K562 (cell line): ENCODE measurements around the gene ZBTB16. TPM values are rescaled to one million over a fixed set of nuclear protein-coding genes. Genes with fewer than 3 reads are reported as not detected.

Experiments used
- CBFB ChIP-seq: sonication (generic); formaldehyde crosslinking; IDR thresholded peaks from 2 replicates; pipeline ENCODE4 v1.4.0; 2020; ENCODE audit warnings: mild to moderate bottlenecking, missing genetic modification reagents
- CC2D1A ChIP-seq: fragments of 450-650 bp; IDR thresholded peaks from 2 replicates; pipeline ENCODE4 v1.6.1; 2017; ENCODE audit warnings: mild to moderate bottlenecking
- CREB1 ChIP-seq, 2 experiments: sonication (generic) in 1 of 2; formaldehyde crosslinking in 1 of 2; IDR thresholded peaks; 2 replicates each; pipeline versions ENCODE4 v1.6.1 to v1.8.0; 2012 to 2022; ENCODE audit warnings: inconsistent platforms in 1 of 2, mild to moderate bottlenecking in 1 of 2, missing genetic modification reagents in 1 of 2, moderate library complexity in 1 of 2
- FUS ChIP-seq: fragments of 200-400 bp; formaldehyde crosslinking; optimal IDR thresholded peaks from 2 replicates; pipeline ENCODE3; 2017; ENCODE audit warnings: low read depth, low read length
- MYNN ChIP-seq, 2 experiments: sonication (generic); formaldehyde crosslinking in 1 of 2; IDR thresholded peaks; 2 replicates each; pipeline versions ENCODE4 v1.5.0 to v1.6.1; 2016 to 2020; ENCODE audit warnings: antibody characterized with exemption in 1 of 2, missing genetic modification reagents in 1 of 2
- STAG1 ChIP-seq: sonication (generic); formaldehyde crosslinking; IDR thresholded peaks from 2 replicates; pipeline ENCODE4 v1.5.0; 2020; ENCODE audit warnings: missing genetic modification reagents, borderline replicate concordance
- TEAD1 ChIP-seq, 2 experiments: fragments of 450-650 bp in 1 of 2; sonication (generic) in 1 of 2; formaldehyde crosslinking; IDR thresholded peaks; 2 replicates each; pipeline versions ENCODE4 v1.4.0 to v1.8.0; 2020 to 2022; ENCODE audit warnings: mild to moderate bottlenecking in 2 of 2, missing genetic modification reagents in 1 of 2
- polyA plus RNA-seq, 8 experiments: library from polyadenylated mRNA; depleted of rRNA in 4 of 8; stranded (reverse) in 5 of 8; unstranded in 3 of 8; fragments of >200 nt; fragmentation: Nextera tagmentation in 2 of 8; fragmentation: Illumina TruSeq in 1 of 8; extraction: Ambion mirVana in 2 of 8; extraction: Trizol in 1 of 8; gene quantifications; 2 replicates each; pipeline versions ENCODE4 v1.2.1 to v1.2.3, GENCODE V29; 2011 to 2014; ENCODE audit warnings: inconsistent platforms in 1 of 8, missing spikeins in 1 of 8
- total RNA-seq, 7 experiments: library from RNA; depleted of rRNA in 6 of 7; stranded (reverse); fragments of >200 nt in 6 of 7; fragmentation: Illumina TruSeq in 2 of 7; extraction: Trizol in 2 of 7; gene quantifications; 2 replicates each; pipeline versions ENCODE4 v1.2.1 to v1.2.3, GENCODE V29; 2011 to 2021; ENCODE audit warnings: low replicate concordance in 1 of 7
- TF ChIP-seq, protein P1 (sequence below): fragments of 250-450 bp; sonication (Bioruptor Pico); IDR thresholded peaks from 2 replicates; pipeline ENCODE4 v1.5.0; 2021; ENCODE audit warnings: mild to moderate bottlenecking, borderline replicate concordance
- TF ChIP-seq, protein P2 (sequence below), 2 experiments: fragments of 450-650 bp; formaldehyde crosslinking in 1 of 2; IDR thresholded peaks; 2 replicates each; pipeline versions ENCODE4 v1.4.0 to v1.6.1; 2014 to 2020; ENCODE audit warnings: mild to moderate bottlenecking in 2 of 2, borderline replicate concordance in 1 of 2, low read depth in 1 of 2
- TF ChIP-seq, protein P3 (sequence below): fragments of 450-650 bp; formaldehyde crosslinking; IDR thresholded peaks from 2 replicates; pipeline ENCODE4 v1.4.0; 2020; ENCODE audit warnings: mild to moderate bottlenecking, moderate library complexity
- TF ChIP-seq, protein P4 (sequence below): fragments of 250-450 bp; sonication (Bioruptor Pico); IDR thresholded peaks from 2 replicates; pipeline ENCODE4 v1.9.0; 2021; ENCODE audit warnings: mild to moderate bottlenecking
- TF ChIP-seq, protein P5 (sequence below): IDR thresholded peaks from 2 replicates; pipeline ENCODE4 v1.6.1; 2016; ENCODE audit warnings: missing genetic modification characterization, missing compliant biosample characterization

The ZBTB16 gene
- total and polyA plus RNA-seq, 9 of the 15 experiments (the other 6 are each of a cell fraction or from before 2014, with no cell fraction given), result 0.06 to 0.40 (median 0.24) TPM; not detected in 4

DNA sequence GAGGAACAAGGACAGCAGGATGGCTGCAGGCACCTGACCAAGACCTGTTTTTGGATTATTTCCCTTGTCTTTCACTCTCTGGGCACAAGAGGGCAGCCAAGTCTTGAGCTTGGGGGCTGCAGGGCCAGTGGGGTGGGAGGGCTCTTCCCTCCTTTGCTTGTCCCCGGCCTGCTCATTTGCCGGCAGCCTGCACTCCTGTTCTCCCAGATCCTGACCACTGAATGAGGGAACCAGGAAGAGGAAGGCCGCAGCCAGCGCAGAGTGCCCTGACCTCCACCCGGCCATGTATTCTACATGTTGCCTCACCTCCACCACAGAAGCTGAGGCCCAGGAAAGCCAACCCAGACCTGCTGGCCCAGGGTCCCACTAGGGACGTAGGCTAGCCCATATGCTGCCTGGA is 221.2 kb downstream of the ZBTB16 start (continued):
- TF ChIP-seq, protein P1, sequence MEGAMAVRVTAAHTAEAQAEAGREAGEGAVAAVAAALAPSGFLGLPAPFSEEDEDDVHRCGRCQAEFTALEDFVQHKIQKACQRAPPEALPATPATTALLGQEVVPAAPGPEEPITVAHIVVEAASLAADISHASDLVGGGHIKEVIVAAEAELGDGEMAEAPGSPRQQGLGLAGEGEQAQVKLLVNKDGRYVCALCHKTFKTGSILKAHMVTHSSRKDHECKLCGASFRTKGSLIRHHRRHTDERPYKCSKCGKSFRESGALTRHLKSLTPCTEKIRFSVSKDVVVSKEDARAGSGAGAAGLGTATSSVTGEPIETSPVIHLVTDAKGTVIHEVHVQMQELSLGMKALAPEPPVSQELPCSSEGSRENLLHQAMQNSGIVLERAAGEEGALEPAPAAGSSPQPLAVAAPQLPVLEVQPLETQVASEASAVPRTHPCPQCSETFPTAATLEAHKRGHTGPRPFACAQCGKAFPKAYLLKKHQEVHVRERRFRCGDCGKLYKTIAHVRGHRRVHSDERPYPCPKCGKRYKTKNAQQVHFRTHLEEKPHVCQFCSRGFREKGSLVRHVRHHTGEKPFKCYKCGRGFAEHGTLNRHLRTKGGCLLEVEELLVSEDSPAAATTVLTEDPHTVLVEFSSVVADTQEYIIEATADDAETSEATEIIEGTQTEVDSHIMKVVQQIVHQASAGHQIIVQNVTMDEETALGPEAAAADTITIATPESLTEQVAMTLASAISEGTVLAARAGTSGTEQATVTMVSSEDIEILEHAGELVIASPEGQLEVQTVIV, result no peak
- TF ChIP-seq, protein P2, sequence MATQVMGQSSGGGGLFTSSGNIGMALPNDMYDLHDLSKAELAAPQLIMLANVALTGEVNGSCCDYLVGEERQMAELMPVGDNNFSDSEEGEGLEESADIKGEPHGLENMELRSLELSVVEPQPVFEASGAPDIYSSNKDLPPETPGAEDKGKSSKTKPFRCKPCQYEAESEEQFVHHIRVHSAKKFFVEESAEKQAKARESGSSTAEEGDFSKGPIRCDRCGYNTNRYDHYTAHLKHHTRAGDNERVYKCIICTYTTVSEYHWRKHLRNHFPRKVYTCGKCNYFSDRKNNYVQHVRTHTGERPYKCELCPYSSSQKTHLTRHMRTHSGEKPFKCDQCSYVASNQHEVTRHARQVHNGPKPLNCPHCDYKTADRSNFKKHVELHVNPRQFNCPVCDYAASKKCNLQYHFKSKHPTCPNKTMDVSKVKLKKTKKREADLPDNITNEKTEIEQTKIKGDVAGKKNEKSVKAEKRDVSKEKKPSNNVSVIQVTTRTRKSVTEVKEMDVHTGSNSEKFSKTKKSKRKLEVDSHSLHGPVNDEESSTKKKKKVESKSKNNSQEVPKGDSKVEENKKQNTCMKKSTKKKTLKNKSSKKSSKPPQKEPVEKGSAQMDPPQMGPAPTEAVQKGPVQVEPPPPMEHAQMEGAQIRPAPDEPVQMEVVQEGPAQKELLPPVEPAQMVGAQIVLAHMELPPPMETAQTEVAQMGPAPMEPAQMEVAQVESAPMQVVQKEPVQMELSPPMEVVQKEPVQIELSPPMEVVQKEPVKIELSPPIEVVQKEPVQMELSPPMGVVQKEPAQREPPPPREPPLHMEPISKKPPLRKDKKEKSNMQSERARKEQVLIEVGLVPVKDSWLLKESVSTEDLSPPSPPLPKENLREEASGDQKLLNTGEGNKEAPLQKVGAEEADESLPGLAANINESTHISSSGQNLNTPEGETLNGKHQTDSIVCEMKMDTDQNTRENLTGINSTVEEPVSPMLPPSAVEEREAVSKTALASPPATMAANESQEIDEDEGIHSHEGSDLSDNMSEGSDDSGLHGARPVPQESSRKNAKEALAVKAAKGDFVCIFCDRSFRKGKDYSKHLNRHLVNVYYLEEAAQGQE (IDR thresholded peaks at IDR 0.05; ENCODE audit: borderline replicate concordance), result peak; percentile 78
- TF ChIP-seq, protein P2 (CRISPR knock-in tag; IDR thresholded peaks at IDR 0.05; ENCODE audit: low read depth), result no peak
- TF ChIP-seq FUS (no peak), CBFB (CRISPR knock-in tag) (no peak), STAG1 (CRISPR knock-in tag) (peak; percentile 77; the same call in 1 of the 2 replicates), MYNN (IDR thresholded peaks at IDR 0.05) (no peak), MYNN (CRISPR knock-in tag; IDR thresholded peaks at IDR 0.05) (no peak), CC2D1A (0 out of 2 replicates have a peak, but pooled peaks have one; percentile 39), TEAD1 (CRISPR knock-in tag; IDR thresholded peaks at IDR 0.05) (no peak), CREB1 (IDR thresholded peaks at IDR 0.05) (no peak), CREB1 (CRISPR knock-in tag; IDR thresholded peaks at IDR 0.05) (no peak)
- TF ChIP-seq, protein P3, sequence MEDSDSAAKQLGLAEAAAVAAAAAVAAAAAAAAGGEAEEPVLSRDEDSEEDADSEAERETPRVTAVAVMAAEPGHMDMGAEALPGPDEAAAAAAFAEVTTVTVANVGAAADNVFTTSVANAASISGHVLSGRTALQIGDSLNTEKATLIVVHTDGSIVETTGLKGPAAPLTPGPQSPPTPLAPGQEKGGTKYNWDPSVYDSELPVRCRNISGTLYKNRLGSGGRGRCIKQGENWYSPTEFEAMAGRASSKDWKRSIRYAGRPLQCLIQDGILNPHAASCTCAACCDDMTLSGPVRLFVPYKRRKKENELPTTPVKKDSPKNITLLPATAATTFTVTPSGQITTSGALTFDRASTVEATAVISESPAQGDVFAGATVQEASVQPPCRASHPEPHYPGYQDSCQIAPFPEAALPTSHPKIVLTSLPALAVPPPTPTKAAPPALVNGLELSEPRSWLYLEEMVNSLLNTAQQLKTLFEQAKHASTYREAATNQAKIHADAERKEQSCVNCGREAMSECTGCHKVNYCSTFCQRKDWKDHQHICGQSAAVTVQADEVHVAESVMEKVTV, result peak; percentile 81
- TF ChIP-seq, protein P4, sequence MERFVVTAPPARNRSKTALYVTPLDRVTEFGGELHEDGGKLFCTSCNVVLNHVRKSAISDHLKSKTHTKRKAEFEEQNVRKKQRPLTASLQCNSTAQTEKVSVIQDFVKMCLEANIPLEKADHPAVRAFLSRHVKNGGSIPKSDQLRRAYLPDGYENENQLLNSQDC (CRISPR knock-in tag), result no peak
- TF ChIP-seq, protein P5, sequence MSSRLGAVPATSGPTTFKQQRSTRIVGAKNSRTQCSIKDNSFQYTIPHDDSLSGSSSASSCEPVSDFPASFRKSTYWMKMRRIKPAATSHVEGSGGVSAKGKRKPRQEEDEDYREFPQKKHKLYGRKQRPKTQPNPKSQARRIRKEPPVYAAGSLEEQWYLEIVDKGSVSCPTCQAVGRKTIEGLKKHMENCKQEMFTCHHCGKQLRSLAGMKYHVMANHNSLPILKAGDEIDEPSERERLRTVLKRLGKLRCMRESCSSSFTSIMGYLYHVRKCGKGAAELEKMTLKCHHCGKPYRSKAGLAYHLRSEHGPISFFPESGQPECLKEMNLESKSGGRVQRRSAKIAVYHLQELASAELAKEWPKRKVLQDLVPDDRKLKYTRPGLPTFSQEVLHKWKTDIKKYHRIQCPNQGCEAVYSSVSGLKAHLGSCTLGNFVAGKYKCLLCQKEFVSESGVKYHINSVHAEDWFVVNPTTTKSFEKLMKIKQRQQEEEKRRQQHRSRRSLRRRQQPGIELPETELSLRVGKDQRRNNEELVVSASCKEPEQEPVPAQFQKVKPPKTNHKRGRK (tag), result no peak
